GM12892 (cell line): ENCODE measurements around the gene IL1RN.
A peak's percentile ranks its signal among the peaks of the same experiment; 100 is the strongest.

Experiments
- DNase-seq: peaks from one replicate; pipeline ENCODE4 v3.0.0; 2011; ENCODE audit not compliant: insufficient read length
- FAIRE-seq: peaks from 2 replicates; lab custom pipeline; 2011; peaks lifted over from hg19 to GRCh38; lab: Jason Lieb, UNC
- POLR2A ChIP-seq: IDR thresholded peaks from 2 replicates; pipeline ENCODE4 v1.6.1; 2011; ENCODE audit warnings: low read depth, low read length, control low read depth
- POLR2AphosphoS5 ChIP-seq: IDR thresholded peaks from 2 replicates; pipeline ENCODE4 v1.6.1; 2011; ENCODE audit warnings: low read depth, low read length, control low read depth
- TAF1 ChIP-seq: IDR thresholded peaks from 2 replicates; pipeline ENCODE4 v1.6.1; 2011; ENCODE audit warnings: low read depth, mild to moderate bottlenecking, control low read depth, low read length, borderline replicate concordance

Gene IL1RN

GRCh38 chr2:113119111-113119510, 8.3 kb upstream of the IL1RN start:
- no peak for FAIRE-seq
- TF ChIP-seq POLR2A (no peak), POLR2AphosphoS5 (no peak), TAF1 (no peak)
- DNase-seq, result no peak

GRCh38 chr2:113120861-113121260, 6.5 kb upstream of the IL1RN start:
- TF ChIP-seq TAF1 (no peak), POLR2A (no peak), POLR2AphosphoS5 (no peak)
- no peak for FAIRE-seq
- no peak for DNase-seq

DNA sequence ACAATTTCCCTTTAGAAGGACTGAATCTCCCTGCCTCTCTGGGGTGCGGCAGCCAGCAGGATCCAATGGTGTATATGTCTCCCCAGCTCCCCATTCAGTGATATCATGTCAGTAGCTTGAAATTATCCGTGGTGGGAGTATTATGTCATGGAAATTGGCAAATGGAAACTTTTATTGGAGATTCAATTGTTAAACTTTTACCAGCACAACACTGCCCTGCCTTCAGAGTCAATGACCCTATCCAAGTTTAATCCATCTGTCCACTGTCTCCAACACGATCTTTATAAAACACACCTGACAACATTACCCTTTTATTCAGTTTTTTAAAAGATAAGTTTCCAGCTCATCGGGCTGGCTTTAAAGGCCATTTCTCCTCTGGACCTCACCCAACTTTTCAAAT, 5.0 kb upstream of the IL1RN start:
- FAIRE-seq (no peak), DNase-seq (no peak)
- TF ChIP-seq TAF1 (no peak), POLR2AphosphoS5 (no peak), POLR2A (no peak)

DNA sequence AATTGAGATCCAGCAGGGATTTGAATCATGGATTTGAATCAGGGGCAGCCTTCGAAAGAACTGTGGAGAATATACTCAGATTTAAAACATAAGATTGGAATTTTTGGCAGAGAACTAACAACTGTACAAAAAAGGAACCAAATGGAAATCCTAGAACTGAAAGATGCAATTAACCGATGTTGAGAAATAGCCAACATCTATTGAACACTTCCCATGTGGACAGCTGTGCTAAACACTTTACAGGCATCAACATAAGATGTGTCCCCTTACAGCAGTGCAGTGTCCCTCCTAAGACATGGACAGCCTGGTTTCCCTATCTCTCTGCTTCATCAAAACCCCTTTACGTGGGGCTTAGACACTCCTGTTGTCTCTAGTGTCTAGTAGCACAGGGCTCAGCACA, 3.7 kb upstream of the IL1RN start:
- TF ChIP-seq POLR2A (no peak), TAF1 (no peak), POLR2AphosphoS5 (no peak)
- FAIRE-seq (no peak), DNase-seq (no peak)

- DNase-seq, result no peak
- TF ChIP-seq POLR2A (no peak), POLR2AphosphoS5 (no peak), TAF1 (no peak)
- peak; percentile 76 for FAIRE-seq
Observed at GRCh38 chr2:113124181-113124961, 3.0 kb upstream of the IL1RN start.

DNA sequence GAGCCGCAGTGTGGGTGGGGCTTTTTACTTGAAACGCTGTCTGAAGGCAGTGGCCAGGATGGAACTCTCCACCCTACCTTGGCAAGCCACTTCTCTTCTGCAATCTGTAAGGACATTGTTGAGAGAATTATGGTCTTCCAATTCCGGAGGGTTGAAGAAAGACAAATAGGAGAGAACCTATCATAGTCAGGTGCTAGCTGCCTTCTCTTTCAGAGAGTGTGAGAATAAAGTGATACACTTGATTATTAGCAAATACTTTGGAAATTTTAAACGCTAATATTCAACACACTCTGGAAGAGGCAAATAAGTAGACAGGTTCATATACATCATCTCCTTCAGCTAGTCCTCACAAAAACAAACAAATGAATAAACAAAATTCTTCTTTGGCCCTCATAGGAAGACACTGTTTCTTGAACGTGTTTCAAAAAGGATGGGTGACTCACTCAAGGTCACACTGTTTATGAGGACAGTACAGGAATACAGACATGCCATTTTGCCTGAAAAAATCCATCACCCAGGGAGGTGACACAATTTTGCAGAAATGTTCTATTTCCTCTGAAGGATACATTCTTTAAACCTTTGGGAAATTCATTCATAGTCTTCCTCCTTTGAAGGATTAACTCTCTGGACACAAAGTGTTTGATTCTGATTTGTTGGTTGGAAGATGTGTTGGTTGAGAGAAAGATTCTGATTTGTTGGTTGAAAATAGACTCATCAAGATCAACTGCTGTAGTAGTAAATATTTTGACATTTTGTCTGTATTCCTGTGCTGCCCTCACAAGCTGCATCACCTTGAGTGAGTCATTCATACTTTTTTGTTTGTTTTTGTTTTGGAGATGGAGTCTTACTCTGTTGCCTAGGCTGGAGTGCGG, 2.2 kb upstream of the IL1RN start:
- DNase-seq (no peak), FAIRE-seq (no peak)
- TF ChIP-seq POLR2A, result no peak
- no peak for TF ChIP-seq TAF1
- TF ChIP-seq POLR2AphosphoS5, result no peak

DNA sequence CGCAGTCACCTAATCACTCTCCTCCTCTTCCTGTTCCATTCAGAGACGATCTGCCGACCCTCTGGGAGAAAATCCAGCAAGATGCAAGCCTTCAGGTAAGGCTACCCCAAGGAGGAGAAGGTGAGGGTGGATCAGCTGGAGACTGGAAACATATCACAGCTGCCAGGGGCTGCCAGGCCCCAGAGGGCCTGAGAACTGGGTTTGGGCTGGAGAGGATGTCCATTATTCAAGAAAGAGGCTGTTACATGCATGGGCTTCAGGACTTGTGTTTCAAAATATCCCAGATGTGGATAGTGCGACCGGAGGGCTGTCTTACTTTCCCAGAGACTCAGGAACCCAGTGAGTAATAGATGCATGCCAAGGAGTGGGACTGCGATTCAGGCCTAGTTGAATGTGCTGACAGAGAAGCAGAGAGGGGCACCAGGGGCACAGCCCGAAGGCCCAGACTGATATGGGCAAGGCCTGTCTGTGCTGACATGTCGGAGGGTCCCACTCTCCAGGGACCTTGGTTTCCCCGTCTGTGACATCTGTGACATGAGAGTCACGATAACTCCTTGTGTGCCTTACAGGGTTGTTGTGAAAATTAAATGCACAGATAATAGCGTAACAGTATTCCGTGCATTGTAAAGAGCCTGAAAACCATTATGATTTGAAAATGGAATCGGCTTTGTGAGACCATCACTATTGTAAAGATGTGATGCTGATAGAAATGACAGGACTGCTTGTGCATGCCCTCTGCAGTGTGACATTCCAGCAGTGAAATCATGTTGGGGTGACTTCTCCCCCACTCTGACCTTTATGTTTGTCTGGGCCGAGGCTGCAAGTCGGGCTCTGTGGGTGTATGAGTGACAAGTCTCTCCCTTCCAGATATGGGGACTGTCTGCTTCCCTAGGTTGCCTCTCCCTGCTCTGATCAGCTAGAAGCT, 510 bp downstream of the IL1RN start:
- FAIRE-seq (no peak), DNase-seq (no peak)
- no peak for TF ChIP-seq TAF1
- no peak for TF ChIP-seq POLR2AphosphoS5
- TF ChIP-seq POLR2A, result no peak

DNA sequence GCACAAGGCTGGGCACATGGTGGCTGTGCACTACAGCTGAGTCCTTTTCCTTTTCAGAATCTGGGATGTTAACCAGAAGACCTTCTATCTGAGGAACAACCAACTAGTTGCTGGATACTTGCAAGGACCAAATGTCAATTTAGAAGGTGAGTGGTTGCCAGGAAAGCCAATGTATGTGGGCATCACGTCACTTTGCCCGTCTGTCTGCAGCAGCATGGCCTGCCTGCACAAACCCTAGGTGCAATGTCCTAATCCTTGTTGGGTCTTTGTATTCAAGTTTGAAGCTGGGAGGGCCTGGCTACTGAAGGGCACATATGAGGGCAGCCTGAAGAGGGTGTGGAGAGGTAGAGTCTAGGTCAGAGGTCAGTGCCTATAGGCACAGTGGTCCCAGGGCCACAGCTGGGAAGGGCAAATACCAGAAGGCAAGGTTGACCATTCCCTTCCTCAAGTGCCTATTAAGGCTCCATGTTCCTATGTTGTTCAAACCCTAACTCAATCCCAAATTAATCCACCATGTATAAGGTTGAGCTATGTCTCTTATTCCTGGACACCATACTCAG, 2.2 kb downstream of the IL1RN start:
- DNase-seq (no peak), FAIRE-seq (no peak)
- no peak for TF ChIP-seq POLR2A
- TF ChIP-seq TAF1, result no peak
- no peak for TF ChIP-seq POLR2AphosphoS5

GRCh38 chr2:113131352-113132185, 4.2 kb downstream of the IL1RN start:
- FAIRE-seq (peak; percentile 5), DNase-seq (no peak)
- TF ChIP-seq TAF1 (no peak), POLR2AphosphoS5 (no peak), POLR2A (no peak)

- no peak for FAIRE-seq
- DNase-seq, result no peak
- TF ChIP-seq POLR2AphosphoS5, result no peak
- no peak for TF ChIP-seq POLR2A
- TF ChIP-seq TAF1, result no peak
Observed at GRCh38 chr2:113132414-113133021, 5.1 kb downstream of the IL1RN start.
